ENCODE data around the gene MTHFSD.

DNA sequence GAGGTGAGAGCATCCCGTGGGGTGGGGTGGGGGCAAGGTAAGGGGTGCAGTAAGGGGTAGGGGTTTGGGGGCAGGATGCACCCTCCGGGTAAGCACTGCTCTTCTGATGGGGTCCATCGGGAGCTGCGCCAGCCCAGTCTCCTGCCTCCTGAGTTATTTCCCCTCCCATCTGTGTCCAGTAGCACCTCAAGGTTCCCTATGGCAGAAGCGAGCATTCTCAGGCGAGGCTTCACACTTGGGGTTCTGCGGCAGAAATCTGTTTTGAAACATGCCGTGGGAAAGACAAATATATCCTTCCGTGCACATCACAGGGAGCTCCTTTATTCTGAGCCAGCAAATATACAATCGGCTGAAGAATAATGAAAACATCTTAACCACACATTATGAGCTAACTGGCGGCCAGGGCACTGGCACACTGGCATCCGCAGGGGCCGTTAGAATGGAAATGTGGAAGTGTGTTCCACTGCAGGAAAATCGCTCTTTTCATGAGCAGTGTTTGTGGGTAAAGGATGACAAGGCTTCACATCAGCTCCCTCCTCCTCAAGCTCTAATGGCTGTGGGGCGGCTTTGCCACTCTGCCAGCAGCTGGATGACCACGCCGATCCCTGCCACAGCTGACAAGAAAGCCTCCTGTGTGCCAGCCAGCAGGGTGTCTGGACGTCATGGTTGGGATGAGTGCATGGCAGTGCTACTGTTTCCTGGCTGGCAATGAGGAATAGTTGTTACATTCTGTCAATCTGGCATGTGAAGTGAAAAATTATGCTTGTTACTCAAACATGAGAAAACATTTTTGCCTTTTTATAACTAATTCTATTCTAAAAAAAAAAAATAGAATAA, 20.0 kb downstream of the MTHFSD start:
- no peak for TF ChIP-seq CTCF (IDR thresholded peaks at IDR 0.05)
- TF ChIP-seq POLR2A (IDR thresholded peaks at IDR 0.05) = no peak
